ENCODE results near the gene MPV17L.
"Not testable (repeated sequence)": the region's sequence is repeated elsewhere in the genome, so short reads cannot be mapped to it uniquely, and the experiment has no call there.

Gene MPV17L

DNA sequence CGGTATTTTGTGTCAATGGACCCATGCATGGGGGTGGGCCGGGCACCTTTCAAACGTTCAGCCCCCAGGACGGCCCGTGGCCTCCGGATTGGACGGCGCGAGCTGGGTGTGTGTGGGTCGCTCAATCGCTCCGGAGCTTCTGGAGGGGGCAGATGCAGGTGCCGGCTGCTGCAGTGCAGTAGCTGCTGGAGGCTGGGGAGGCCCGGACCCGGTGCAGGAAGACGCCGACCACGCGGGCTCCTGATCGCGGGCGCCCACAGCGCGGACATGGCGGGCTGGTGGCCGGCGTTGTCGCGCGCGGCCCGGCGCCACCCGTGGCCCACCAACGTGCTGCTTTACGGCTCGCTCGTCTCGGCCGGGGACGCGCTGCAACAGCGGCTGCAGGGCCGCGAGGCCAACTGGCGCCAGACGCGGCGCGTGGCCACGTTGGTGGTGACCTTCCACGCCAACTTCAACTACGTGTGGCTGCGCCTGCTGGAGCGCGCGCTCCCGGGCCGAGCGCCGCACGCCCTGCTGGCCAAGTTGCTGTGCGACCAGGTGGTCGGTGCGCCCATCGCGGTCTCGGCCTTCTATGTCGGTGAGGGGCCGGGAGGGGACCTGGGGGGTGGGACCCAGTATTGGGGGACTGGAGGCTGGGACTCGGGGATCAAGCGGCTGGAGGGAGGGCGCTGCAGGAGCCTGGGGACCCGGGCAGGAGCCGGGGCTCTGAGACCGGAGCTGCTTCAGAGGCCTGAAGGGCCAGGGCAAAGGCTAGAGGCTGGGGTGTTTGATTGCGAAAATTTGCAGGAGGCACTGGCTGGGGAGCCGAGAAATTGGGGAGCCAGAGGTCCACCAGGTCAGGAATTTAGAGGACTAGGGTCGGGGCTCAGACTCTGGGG, at the start of gene MPV17L:
Gene MPV17L (plus strand): TSS at position 124 of the 878 bp plus-strand sequence. CDS start 144 bp downstream, at position 268.
- not testable (repeated sequence) for DNase-seq

DNA sequence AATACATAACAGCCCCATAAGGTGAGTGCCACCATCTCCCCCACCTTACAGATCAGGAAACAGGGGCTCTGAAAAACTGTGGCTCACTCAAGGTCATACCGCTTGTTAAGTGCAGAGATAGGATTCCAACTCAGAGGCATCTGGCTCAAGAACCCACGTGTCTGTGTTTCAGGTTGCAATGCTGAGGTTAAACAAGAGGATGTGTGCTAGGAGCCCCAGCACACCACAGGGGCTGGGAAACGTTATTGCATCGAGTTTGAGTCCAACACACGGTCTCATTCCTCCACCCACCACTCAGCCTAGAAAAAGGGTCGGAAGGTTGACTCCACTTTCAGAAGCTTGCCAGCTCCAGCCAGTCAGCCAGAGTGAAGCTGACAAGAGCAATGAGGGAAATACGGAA, 46.8 kb upstream of the MPV17L start:
- not testable (repeated sequence) for DNase-seq

GRCh38 chr16:15351251-15351650, 44.3 kb upstream of the MPV17L start:
- not testable (repeated sequence) for DNase-seq

GRCh38 chr16:15351745-15352144, 43.8 kb upstream of the MPV17L start:
- not testable (repeated sequence) for DNase-seq

DNA sequence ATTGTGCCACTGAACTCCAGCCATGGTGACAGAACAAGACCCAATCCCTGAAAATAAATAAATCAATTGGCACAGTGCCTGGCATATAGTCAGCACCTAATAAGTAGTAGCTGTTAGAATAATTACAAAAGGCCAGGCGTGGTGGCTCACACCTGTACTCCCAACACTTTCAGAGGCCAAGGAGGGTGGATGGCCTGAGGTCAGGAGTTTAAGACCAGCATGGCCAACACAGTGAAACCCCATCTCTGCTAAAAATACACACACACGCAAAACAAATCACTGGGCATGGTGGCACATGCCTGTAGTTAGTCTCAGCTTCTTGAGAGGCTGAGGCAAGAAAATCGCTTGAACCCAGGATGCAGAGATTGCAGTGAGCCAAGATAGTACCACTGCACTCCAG, 42.7 kb upstream of the MPV17L start:
- not testable (repeated sequence) for DNase-seq

DNA sequence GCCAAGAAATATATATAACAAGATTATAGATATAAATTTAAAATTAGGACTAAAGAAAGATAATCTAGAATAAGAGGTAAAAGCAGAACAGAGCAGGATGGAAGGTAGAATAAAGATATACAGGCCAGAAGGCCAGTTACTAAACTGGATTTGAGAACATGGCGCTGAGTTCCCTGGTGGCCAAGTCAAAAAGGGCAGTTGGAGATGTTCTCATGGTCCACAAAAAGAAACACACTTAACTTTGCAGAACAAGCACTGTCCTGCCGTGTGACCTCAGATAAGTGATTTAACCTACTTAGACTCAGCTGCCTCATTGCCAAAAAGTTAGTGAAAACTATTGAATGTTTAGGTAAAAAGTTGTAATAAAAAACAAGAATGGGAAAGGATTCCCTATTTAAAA, 40.7 kb upstream of the MPV17L start:
- not testable (repeated sequence) for DNase-seq

DNA sequence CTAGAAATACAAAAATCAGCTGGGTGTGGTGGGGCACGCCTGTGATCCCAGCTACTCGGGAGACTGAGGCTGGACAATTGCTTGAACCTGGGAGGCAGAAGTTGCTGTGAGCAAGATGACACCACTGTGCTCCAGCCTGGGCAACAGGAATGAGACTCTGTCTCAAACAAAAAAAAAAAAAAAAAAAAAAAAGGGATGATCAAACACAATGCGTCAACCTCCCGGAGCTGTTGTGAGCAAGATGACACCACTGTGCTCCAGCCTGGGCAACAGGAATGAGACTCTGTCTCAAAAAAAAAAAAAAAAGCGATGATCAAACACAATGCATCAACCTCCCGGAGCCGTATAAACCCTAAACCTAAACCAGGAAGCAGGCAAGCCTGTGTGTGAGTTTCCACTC, 38.1 kb upstream of the MPV17L start:
- DNase-seq = not testable (repeated sequence)

DNA sequence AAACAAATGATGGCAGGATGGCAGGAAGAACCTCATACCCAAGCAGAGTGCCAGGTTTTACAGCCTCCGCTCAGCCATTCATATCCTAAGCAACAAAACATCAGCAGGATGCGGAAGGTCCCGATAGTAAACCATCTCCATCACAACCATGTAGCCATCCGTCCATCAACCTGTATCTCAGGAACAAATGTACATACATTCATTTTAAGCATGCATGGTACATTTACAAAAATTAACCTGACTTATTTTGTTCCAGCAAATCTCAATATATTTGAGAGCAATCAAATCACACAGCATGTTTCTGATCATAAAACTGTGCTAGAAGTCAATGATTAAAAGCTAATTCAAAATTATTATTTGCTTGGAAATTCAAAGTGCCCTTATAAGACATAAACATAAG, 17.4 kb upstream of the MPV17L start, which contains the start of gene NPIPA5:
Gene NPIPA5 (minus strand): TSS at position 101 of the 400 bp plus-strand sequence. CDS start 0 bp downstream, at position 101.
- not testable (repeated sequence) for DNase-seq

GRCh38 chr16:15382810-15383209, 12.7 kb upstream of the MPV17L start:
- DNase-seq = not testable (repeated sequence)

DNA sequence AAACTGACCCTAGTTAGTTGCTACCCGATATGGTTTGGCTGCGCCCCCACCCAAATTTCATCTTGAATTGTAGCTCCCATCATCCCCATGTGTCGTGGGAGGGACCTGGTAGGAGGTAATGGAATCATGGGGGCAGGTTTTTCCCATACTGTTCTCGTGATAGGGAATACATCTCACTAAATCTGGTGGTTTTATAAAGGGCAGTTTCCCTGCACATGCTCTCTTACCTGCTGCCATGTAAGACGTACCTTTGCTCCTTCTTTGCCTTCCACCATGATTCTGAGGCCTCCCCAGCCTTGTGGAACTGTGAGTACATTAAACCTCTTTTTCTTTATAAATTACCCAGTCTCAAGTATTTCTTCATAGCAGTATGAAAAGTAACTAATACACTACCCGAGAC, 7.5 kb upstream of the MPV17L start:
- not testable (repeated sequence) for DNase-seq

DNA sequence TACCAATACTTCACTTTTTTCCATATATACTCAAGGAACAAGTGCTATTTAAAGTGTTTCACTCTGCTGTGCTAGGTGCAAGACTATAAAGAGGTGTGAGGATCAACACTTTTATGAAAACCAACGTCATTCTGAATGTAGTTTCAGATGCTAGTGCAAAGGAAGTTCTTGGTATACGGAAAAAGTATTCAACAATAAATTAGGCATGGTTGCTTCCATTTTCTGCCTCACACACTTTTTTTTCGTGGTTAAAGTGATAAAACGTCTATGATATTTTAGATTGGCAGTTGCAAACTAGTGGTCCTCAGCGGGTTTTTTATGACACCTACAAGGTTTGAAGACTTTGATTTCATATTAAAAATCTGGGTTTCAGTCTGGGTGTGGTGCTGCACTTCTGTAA, 5.6 kb upstream of the MPV17L start:
- DNase-seq = not testable (repeated sequence)

DNA sequence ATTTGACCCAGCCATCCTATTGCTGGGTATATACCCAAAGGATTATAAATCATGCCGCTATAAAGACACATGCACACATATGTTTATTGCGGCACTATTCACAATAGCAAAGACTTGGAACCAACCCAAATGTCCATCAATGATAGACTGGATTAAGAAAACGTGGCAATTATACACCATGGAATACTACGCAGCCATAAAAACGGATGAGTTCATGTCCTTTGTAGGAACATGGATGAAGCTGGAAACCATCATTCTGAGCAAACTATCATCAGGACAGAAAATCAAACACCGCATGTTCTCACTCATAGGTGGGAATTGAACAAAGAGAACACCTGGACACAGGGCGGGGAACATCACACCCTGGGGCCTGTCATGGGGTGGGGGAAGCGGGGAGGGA, 2.5 kb upstream of the MPV17L start:
- DNase-seq = not testable (repeated sequence)

- not testable (repeated sequence) for DNase-seq
Observed at GRCh38 chr16:15396509-15396829, 915 bp downstream of the MPV17L start.

DNA sequence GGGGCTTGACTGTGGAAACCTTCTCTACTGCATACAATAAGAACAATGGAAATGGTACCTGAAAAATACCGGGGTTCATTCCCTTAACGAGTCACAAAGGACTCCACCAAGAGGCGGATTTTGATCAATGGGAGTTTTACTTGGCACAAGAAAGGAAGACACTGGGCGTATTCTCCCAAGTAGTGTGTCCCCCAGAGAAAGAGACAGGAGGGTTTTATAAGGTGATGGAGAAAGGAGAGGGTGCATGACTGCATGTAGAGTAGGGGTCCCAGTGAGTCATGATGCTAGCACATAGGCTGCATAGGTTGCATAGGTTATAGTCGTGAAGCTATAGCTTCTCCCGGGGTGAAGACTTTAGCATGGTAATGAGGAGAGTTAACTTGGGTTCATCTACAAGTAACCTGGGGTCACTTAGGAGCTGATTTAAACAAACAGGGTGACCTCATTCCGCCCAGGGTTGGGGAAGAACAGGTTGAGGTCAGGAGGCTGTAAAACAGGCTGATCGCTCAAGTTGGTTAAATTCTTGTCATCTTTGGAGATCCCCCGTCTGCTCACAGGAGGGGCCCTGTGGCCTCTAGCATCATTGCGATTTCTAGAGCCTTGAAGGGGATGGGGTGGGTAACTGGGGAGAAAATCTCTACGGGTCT, 1.5 kb downstream of the MPV17L start:
- DNase-seq = no peak

DNA sequence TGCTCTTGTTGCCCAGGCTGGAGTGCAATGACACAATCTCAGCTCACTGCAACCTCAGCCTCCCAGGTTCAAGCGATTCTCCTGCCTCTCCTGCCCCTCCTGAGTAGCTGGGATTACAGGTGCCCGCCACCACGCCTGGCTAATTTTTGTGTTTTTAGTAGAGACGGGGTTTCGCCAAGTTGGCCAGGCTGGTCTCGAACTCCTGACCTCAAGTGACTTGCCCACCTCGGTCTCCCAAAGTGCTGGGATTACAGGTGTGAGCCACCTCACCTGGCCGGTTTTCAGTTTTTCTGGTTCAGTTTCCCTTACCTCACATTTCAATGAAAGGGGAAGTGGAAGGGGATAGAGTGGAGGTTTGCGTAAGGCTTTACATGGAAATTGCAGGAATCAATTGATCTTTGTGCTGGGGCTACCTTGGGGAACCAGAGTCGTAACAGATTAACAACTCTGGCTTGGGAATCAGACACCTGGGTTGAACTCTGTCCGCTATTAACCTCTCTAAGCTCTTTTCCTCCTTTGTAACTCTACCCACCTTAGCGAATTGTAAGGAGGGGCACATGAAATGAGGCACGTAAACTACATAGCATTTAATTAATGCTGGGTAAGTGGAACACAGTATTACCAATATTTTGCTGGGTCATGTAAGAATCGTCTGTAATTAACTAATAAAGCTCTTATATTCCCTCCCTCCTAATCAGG, 3.2 kb downstream of the MPV17L start:
- DNase-seq = no peak

GRCh38 chr16:15399317-15399716, 3.8 kb downstream of the MPV17L start:
- no peak for DNase-seq

- DNase-seq = not testable (repeated sequence)
Observed at GRCh38 chr16:15400314-15400713, 4.8 kb downstream of the MPV17L start.

DNA sequence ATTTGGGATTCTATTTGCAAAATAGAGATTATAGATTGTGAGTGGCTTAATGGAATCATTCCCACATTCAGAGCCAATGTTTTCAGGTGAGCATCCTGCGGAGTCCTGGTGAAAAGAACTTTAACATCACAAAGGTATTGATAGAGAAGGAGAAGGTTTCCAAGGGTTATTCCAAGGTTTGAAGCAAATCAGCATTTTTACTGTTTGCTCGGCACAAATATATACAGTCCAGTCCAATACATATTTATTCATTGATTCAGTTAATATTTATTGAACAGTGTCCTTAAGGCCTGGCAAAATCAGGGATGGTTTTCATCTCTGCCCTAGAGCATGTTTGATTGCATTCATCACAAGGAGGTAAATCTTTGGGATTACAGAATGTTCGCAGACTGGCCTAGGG, 6.4 kb downstream of the MPV17L start:
- DNase-seq = no peak

DNA sequence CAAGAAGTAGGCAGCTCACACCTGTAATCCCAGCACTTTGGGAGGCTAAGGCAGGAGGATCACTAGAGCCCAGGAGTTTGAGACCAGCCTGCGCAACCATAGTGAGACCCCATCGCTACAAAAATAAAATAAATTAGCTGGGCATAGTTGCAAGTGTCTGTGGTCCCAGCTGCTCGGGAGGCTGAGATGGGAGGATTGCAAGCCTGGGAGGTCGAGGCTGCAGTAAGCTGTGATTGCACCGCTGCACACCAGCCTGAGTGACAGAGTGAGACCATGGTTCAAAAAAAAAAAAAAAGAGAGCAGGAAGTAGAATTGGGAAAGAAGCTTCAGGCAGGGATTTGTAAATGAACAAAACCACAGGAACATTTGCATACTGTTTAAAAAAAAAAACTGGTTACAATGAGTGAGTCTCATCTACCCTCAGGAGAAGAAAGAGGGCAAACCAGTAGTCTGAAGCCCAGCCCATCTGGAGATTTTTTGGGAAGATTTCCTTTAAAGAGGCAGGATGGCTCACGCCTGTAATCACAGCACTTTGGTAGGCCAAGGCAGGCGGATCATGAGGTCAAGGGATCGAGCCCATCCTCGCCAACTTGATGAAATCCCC, 7.9 kb downstream of the MPV17L start:
- DNase-seq = no peak

DNA sequence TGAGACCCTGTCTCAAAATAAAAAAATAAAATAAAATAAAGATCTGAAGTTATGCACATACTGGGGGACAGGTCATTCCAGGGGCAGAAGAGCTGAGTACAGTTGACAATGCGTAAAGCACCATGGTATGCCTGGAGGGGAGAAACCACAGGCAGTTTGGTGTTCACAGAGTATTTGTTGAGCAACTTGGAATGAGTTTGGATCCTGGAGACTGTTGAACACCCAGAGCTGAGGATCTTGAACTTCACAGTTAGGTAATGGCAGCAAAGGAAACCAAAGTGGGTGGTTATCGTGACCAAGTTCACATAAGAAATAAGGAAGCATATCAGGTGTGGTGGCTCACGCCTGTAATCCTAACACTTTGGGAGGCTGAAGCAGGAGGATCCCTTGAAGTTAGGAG, 8.5 kb downstream of the MPV17L start:
- DNase-seq = not testable (repeated sequence)

GRCh38 chr16:15404792-15405191, 9.2 kb downstream of the MPV17L start:
- no peak for DNase-seq

DNA sequence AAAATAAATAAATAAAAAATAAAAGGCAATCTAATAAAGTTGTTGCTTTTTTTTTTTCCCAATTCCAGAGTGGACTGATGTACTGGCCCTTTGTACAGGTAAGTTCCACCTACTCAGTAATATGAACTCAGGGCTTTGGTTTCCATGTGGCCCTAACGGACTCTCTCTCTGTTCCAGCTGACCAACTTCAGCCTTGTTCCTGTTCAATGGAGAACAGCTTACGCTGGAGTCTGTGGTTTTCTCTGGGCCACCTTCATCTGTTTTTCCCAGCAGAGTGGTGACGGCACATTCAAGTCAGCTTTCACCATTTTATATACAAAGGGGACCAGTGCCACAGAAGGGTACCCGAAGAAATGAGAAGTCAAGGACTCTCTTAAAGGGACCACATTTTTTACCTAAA, 12.2 kb downstream of the MPV17L start:
- not testable (repeated sequence) for DNase-seq

DNA sequence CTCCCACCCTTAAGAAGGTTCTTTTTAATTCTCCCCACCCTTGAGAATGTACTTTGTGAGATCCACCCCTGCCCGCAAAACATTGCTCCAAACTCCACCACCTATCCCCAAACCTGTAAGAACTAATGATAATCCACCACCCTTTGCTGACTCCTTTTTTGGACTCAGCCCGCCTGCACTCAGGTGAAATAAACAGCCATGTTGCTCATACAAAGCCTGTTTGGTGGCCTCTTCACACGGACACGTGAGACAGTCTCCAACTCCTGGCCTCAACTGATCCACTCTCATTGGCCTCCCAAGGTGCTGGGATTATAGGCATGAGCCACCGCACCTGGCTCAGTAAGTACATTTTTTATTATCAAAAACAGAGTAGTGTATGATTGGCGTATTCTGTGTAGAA, 13.9 kb downstream of the MPV17L start:
- not testable (repeated sequence) for DNase-seq

Measured in fibroblast of skin of right quadriceps (primary cell).